Vagina (tissue), 2 donors: ENCODE data around the gene SYNCRIP. TPM values are rescaled to one million over a fixed set of nuclear protein-coding genes. Genes with fewer than 3 reads are reported as not detected.

ENCODE experiments used
- DNase-seq, 2 donors: peaks; one replicate each; pipeline ENCODE4 v3.0.0-alpha.2; 2017; ENCODE audit errors: extremely low spot score in 2 of 2
- H3K27ac ChIP-seq: fragments of 200-600 bp; sonication (generic); one replicate; pipeline ENCODE4 v1.5.1; 2019
- H3K27me3 ChIP-seq: fragments of 200-600 bp; sonication (generic); one replicate; pipeline ENCODE4 v1.5.1; 2019
- H3K36me3 ChIP-seq, 2 donors: fragments of 200-600 bp; sonication (generic); one replicate each; pipeline ENCODE4 v1.5.1; 2017 to 2019
- H3K4me1 ChIP-seq: fragments of 200-600 bp; sonication (generic); one replicate; pipeline ENCODE4 v1.5.1; 2019
- H3K4me3 ChIP-seq, 2 donors: fragments of 200-600 bp; sonication (generic); 1 replicate in 1 of 2; 2 replicates in 1 of 2; pipeline ENCODE4 v1.5.1; 2016 to 2019
- H3K9me3 ChIP-seq: fragments of 200-600 bp; sonication (generic); one replicate; pipeline ENCODE4 v1.5.1; 2019
- CTCF ChIP-seq, 3 experiments: fragments of 450-650 bp in 2 of 3; fragments of 200-600 bp in 1 of 3; sonication (generic) in 1 of 3; IDR thresholded peaks; one replicate each; pipeline ENCODE4 v1.5.1; 2017 to 2019; ENCODE audit warnings: antibody characterized with exemption in 3 of 3, mild to moderate bottlenecking in 2 of 3, moderate library complexity in 2 of 3
- POLR2A ChIP-seq, 2 donors: fragments of 450-650 bp; IDR thresholded peaks; one replicate each; pipeline ENCODE4 v1.6.1; 2017; ENCODE audit warnings: antibody characterized with exemption in 2 of 2, mild to moderate bottlenecking in 2 of 2, moderate library complexity in 2 of 2
- POLR2AphosphoS5 ChIP-seq, 2 donors: sonication (generic); formaldehyde crosslinking; IDR thresholded peaks; one replicate each; pipeline ENCODE4 v1.9.0; 2017; ENCODE audit warnings: antibody characterized with exemption in 2 of 2, mild to moderate bottlenecking in 2 of 2, low read depth in 1 of 2; ENCODE audit not compliant: insufficient read depth in 1 of 2
- intact Hi-C: fragments of 100-400 bp; cut with DNase I; formaldehyde crosslinking; loops from one replicate; pipeline ENCODE4 v1.15.1; 2023
- total RNA-seq: library from RNA; depleted of rRNA; stranded (reverse); fragments of >200 nt; gene quantifications from one replicate; pipeline ENCODE4 v1.2.3, GENCODE V29; 2016

The SYNCRIP gene
- total RNA-seq, 1 donor from 2014 or later: 60.9 TPM

GRCh38 chr6:85678026-85678601 is 35.4 kb upstream of the SYNCRIP start:
- DNase-seq: no peak
- peak overlapping the region; percentile 90 to 97 for H3K4me3 ChIP-seq

GRCh38 chr6:85677234-85677956 is 34.7 kb upstream of the SYNCRIP start:
- H3K27me3 ChIP-seq: no peaks in the 10 kb centered on the region
- H3K4me1 ChIP-seq: peaks cover 36% of the 10 kb centered on the region
- DNase-seq: no peak

More at GRCh38 chr6:85678026-85678601, 35.4 kb upstream of the SYNCRIP start:
- Histone ChIP-seq H3K36me3 (peaks cover 0 to 7% of the 10 kb centered on the region in 2 donors), H3K27ac (peak overlapping the region; percentile 86), H3K4me1 (peaks cover 36% of the 10 kb centered on the region), H3K9me3 (no peaks in the 10 kb centered on the region), H3K27me3 (no peaks in the 10 kb centered on the region)
- TF ChIP-seq CTCF (IDR thresholded peaks at IDR 0.05) (no peak), POLR2AphosphoS5 (IDR thresholded peaks at IDR 0.05; ENCODE audit: insufficient read depth in 1 of 2, low read depth in 1 of 2) (no peak), POLR2A (IDR thresholded peaks at IDR 0.05) (no peak)
- intact Hi-C loops: loop anchor here (1.0 to 2.0 kb wide), 2 partner anchors 35 to 77 kb away; no protein-coding TSS in a partner anchor

DNA sequence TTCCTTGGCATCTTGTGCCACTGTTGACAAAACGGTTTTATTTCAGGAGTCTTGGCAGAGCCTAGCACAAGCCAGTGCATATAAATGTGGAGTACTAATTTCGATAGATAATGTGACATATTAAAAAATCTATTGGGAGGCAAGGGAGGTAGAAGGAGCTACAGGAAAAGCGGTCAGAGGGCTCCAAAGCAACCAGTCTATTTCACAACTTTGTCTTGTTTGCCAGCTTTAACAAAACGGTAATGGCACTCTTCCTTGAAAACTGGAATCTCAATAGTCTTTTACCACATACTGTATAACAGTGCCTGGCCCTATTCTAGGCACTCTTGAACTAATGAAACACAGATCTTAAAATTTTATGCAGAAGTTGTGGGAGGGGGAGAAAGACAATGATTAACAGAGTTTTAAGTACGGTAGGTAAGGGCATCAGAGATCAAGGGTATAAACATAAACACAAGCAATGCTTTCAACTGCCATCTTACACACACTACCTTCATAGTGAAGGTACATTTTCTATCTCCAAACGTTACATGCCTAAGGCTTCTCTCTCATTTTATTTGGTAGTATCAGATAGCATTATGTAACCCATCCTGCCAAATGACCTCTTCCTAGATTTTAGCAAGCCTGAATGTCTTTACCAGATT is 33.5 kb upstream of the SYNCRIP start:
- Histone ChIP-seq H3K36me3 (peaks cover 0 to 7% of the 10 kb centered on the region in 2 donors), H3K9me3 (no peaks in the 10 kb centered on the region), H3K27ac (peak overlapping the region; percentile 86), H3K4me1 (peaks cover 36% of the 10 kb centered on the region), H3K27me3 (no peaks in the 10 kb centered on the region), H3K4me3 (peak overlapping the region; percentile 90 to 97)
- TF ChIP-seq POLR2AphosphoS5 (IDR thresholded peaks at IDR 0.05; ENCODE audit: insufficient read depth in 1 of 2, low read depth in 1 of 2): no peak
- TF ChIP-seq POLR2A (IDR thresholded peaks at IDR 0.05): no peak
- no peak for TF ChIP-seq CTCF (IDR thresholded peaks at IDR 0.05)
- intact Hi-C loops: no loop called here
- DNase-seq: no peak

More at GRCh38 chr6:85677234-85677956, 34.7 kb upstream of the SYNCRIP start:
- Histone ChIP-seq H3K36me3 (peaks cover 0 to 7% of the 10 kb centered on the region in 2 donors), H3K4me3 (peak overlapping the region; percentile 90 to 97), H3K27ac (peak overlapping the region; percentile 86), H3K9me3 (no peaks in the 10 kb centered on the region)
- TF ChIP-seq POLR2A (IDR thresholded peaks at IDR 0.05): no peak
- TF ChIP-seq CTCF (IDR thresholded peaks at IDR 0.05): peak in 1 of 3 experiments; percentile 26
- intact Hi-C loops: no loop called here

DNA sequence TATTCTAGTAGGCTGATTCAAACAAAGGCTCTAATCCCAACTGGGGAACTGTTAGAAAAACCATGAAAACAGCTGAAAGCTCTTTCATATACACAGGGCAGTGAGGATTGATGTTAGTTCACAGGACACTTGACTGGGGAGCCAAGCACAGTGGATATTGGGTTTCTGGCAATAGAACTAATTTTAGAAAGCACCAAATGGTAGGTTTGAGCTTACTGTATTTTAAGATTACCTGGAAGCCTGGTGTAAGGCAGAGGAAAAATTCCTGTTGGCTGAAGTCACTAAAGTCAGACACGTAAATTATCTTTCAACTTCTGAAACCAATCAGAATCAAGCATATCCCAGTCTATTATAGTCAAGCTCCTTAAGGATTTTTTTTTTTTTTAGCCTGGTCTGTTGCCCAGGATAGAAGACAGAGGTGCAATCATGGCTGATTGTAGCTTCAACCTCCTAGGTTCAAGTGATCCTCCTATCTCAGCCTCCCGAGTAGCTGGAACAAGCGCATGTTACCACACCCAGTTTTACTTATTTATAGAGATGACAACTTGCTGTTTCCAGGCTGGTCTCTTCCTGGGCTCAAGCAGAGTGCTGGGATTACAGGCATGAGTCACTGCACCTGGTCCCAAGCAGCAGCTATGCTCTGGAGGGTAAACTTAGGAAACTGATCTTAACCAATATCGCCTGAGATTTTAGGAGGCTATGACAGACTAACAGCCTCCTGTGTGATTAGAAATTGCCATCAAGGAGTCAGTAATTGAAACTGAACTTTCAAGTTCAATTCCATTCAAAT is 32.5 kb upstream of the SYNCRIP start:
- peaks cover 43% of the 10 kb centered on the region for H3K4me1 ChIP-seq
- intact Hi-C loops: no loop called here
- no peak overlapping the region for H3K27ac ChIP-seq
- H3K27me3 ChIP-seq: no peaks in the 10 kb centered on the region
- no peaks in the 10 kb centered on the region for H3K9me3 ChIP-seq
- no peak for DNase-seq
- peaks cover 0 to 7% of the 10 kb centered on the region in 2 donors for H3K36me3 ChIP-seq
- TF ChIP-seq POLR2AphosphoS5 (IDR thresholded peaks at IDR 0.05; ENCODE audit: insufficient read depth in 1 of 2, low read depth in 1 of 2) (no peak), CTCF (IDR thresholded peaks at IDR 0.05) (no peak), POLR2A (IDR thresholded peaks at IDR 0.05) (no peak)
- peak overlapping the region; percentile 90 to 97 for H3K4me3 ChIP-seq
